ENCODE measurements around the gene VSTM2L. TPM values are rescaled to one million over a fixed set of nuclear protein-coding genes. Genes with fewer than 3 reads are reported as not detected.

The VSTM2L gene
- total and polyA plus RNA-seq, 2 of the 13 experiments (the other 11 are each of a cell fraction or from before 2014, with no cell fraction given) = not detected

- CTCF ChIA-PET (ENCODE audit: low intra/inter-chr PET ratio, low total read pairs) = no interaction called here
- no peak overlapping the region for H3K27ac ChIP-seq (ENCODE audit: extremely low read length, insufficient read depth, low read length)
These were observed 18.5 kb downstream of the VSTM2L start for GRCh38 chr20:37921341-37921929.

More at GRCh38 chr20:37921341-37921929, 18.5 kb downstream of the VSTM2L start:
- no peak for FAIRE-seq
- no TSS peak for BruUV-seq (replicated peaks)
- POLR2A ChIA-PET = no interaction called here
- Histone ChIP-seq H3K27me3 (ENCODE audit: control insufficient read depth in 1 of 2, insufficient read depth in 2 of 2, low read length in 2 of 2) (peaks cover 9 to 61% of the 10 kb centered on the region in 2 experiments), H3K9ac (ENCODE audit: insufficient read depth, low read depth, low read length) (no peak overlapping the region), H3K36me3 (replicated peaks in 1 of 2; ENCODE audit: control insufficient read depth in 1 of 2, insufficient read depth in 2 of 2, low read length in 2 of 2) (no peaks in the 10 kb centered on the region), H3K4me2 (ENCODE audit: low read depth, low read length) (no peak overlapping the region), H2AFZ (ENCODE audit: low read length) (no peak overlapping the region), H3K4me1 (ENCODE audit: insufficient read depth, low read length) (peaks cover 10% of the 10 kb centered on the region), H3K9me3 (ENCODE audit: low read length) (no peaks in the 10 kb centered on the region), H3K4me3 (replicated peaks in 1 of 3; ENCODE audit: insufficient read depth in 1 of 3, low read depth in 2 of 3, low read length in 3 of 3) (no peak overlapping the region), H4K20me1 (ENCODE audit: insufficient read depth, low read length) (no peaks in the 10 kb centered on the region), H3K79me2 (ENCODE audit: insufficient read depth, low read length) (no peaks in the 10 kb centered on the region)
- TF ChIP-seq NRL (CRISPR knock-in tag; IDR thresholded peaks at IDR 0.05; ENCODE audit: borderline replicate concordance) (no peak), FOXJ3 (CRISPR knock-in tag; IDR thresholded peaks at IDR 0.05; ENCODE audit: borderline replicate concordance) (no peak), EZH2 (conservative IDR thresholded peaks at IDR 0.05; ENCODE audit: low read depth, low read length) (no peak), ZMYM4 (CRISPR knock-in tag; IDR thresholded peaks at IDR 0.05) (no peak), BRF2 (CRISPR knock-in tag; IDR thresholded peaks at IDR 0.05) (no peak), HDAC2 (CRISPR knock-in tag; IDR thresholded peaks at IDR 0.05) (no peak), FOXP1 (IDR thresholded peaks at IDR 0.05) (0 out of 2 replicates have a peak, but pooled peaks have one; percentile 3), FOXP1 (CRISPR knock-in tag; IDR thresholded peaks at IDR 0.05) (no peak), AFF4 (CRISPR knock-in tag; IDR thresholded peaks at IDR 0.05) (no peak)
- no peak for ATAC-seq
- 27% methylated on average over 6 of the region's 6 CpGs for WGBS (ENCODE audit: low lambda C conversion rate)
- in situ Hi-C loops (cut with HindIII; ENCODE audit: extremely low pct_ligation_motif_present, low pct_unique_long_range_greater_than_20kb) (no loop called here), intact Hi-C loops (cut with micrococcal nuclease; ENCODE audit: unreplicated experiment) (no loop called here)
- no peak for DNase-seq (ENCODE audit: low spot score)

Measured in HepG2 (cell line).